Stimulated activated naive CD8-positive, alpha-beta T cell treated with anti-CD3 and anti-CD28 coated beads, Interleukin-15, amount 100 ng/mL, for 72 hours (primary cell): ENCODE measurements around the gene OR51E2.
A peak's percentile ranks its signal among the peaks of the same experiment; 100 is the strongest.

Experiments
- ATAC-seq: fragments of 150-1000 bp; cut with Tn5 transposase; 2 replicates; pipeline ENCODE4 v1.10.0; 2021; ENCODE audit warnings: mild to moderate bottlenecking, moderate library complexity
- DNase-seq, 2 donors: peaks; one replicate each; pipeline ENCODE4 v3.0.0; 2021 to 2022
- H3K27ac Mint-ChIP-seq, 2 donors: one replicate each; pipeline ENCODE4 v1.8.0; 2022; ENCODE audit warnings: mild to moderate bottlenecking in 2 of 2, mixed read lengths in 2 of 2, moderate library complexity in 2 of 2
- H3K27me3 Mint-ChIP-seq: one replicate; pipeline ENCODE4 v1.8.0; 2022; ENCODE audit warnings: mixed read lengths
- H3K4me1 Mint-ChIP-seq: one replicate; pipeline ENCODE4 v1.8.0; 2022; ENCODE audit warnings: mild to moderate bottlenecking, mixed read lengths
- H3K4me3 Mint-ChIP-seq, 2 donors: one replicate each; pipeline ENCODE4 v1.8.0; 2022; ENCODE audit warnings: mild to moderate bottlenecking in 2 of 2, mixed read lengths in 2 of 2, moderate library complexity in 1 of 2
- H3K9me3 Mint-ChIP-seq, 2 donors: one replicate each; pipeline ENCODE4 v1.8.0; 2022; ENCODE audit warnings: mixed read lengths in 2 of 2

OR51E2 gene

DNA sequence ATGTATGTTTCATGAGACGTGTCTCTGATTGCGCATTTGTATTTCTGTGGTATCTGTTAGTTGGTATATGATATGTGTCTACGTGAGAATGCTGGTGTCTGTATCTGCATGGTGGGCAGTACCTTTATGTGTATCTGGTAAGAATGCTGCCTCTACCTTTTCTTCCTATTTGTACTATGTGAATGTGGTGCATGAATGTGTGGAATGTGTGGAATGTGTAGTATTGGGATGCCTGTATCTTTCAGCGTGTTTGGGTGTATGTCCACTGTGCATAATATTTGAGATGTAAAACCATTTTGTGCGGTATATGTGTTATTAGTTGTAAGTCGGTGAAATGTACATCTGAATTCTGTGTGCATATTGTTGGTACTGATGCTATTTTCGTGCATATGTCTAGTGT lies 56.2 kb downstream of the OR51E2 start:
- ATAC-seq = no peak
- Mint-ChIP-seq H3K9me3 (no peaks in the 10 kb centered on the region), H3K27me3 (peaks cover 19% of the 10 kb centered on the region), H3K4me1 (no peaks in the 10 kb centered on the region), H3K27ac (no peak overlapping the region), H3K4me3 (no peak overlapping the region)
- DNase-seq = no peak

DNA sequence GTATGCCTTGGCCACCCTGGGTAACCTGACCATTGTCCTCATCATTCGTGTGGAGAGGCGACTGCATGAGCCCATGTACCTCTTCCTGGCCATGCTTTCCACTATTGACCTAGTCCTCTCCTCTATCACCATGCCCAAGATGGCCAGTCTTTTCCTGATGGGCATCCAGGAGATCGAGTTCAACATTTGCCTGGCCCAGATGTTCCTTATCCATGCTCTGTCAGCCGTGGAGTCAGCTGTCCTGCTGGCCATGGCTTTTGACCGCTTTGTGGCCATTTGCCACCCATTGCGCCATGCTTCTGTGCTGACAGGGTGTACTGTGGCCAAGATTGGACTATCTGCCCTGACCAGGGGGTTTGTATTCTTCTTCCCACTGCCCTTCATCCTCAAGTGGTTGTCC lies 57.7 kb downstream of the OR51E2 start:
- H3K4me1 Mint-ChIP-seq = no peaks in the 10 kb centered on the region
- no peaks in the 10 kb centered on the region for H3K9me3 Mint-ChIP-seq
- H3K27ac Mint-ChIP-seq = no peak overlapping the region
- ATAC-seq (no peak), DNase-seq (no peak)
- no peak overlapping the region for H3K4me3 Mint-ChIP-seq
- peaks cover 19% of the 10 kb centered on the region for H3K27me3 Mint-ChIP-seq

DNA sequence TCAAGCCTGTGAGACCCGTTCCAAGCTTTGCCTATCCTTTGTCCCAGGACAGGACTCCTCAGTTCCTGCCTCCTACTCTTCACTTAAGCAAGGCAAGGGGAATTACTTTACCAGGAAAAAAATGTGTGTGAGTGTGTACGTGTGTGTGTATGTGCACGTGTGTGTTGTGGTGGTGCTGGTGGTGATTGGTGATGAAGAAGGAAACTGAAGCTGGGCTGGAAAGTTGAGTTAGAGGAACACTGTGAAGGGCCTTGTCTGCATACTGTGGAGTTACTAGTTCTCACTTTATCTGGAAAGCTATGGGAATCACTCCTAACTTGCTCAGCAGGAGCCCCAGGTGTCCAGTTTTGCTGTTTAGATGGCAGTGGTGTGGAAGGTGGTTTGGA lies 60.0 kb downstream of the OR51E2 start:
- Mint-ChIP-seq H3K9me3 (no peaks in the 10 kb centered on the region), H3K4me3 (no peak overlapping the region), H3K27me3 (peaks cover 7% of the 10 kb centered on the region)

DNA sequence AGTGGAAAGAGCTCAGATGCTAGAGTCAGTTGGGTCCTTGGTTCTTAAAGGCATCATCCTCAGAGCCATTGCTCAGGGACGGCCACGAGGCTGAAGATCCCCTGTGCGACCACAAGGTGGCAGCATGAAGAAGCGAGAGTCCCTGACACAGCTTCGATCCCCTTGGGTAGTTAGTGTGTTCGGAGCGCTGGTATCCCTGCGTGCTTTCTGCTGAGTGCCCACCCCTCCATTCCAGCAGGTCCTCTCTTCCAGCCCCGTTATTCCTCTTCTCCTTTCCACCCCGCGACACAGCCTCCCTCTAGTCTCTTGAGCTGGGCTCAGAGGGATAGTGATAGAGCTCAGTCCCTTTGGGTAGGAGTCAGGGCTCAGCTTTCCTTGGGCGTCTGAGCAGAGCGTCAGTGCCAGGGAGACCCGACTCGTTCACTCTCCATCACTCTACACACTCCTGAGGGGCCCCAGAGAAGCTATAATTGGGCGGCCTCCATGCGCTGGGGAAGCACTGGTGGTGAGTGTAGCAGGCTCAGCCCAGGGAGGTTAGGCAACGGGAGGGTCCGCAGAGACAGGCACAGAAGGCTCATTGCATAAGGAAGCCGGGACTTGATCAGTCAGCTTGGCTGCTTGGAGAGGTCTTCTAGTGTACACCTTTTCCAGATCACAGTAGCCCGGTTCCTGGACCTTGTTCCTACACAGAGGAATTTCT lies 60.5 kb downstream of the OR51E2 start, which contains the start of gene OR51D1:
TSS of gene OR51D1 (plus strand) at position 516 of the 700 bp plus-strand sequence. CDS start 2,314 bp downstream, outside the sequence.
- DNase-seq (peak; percentile 64 to 70), ATAC-seq (peak; percentile 87)
- Mint-ChIP-seq H3K4me1 (no peaks in the 10 kb centered on the region), H3K4me3 (no peak within 1 kb of the TSS), H3K9me3 (no peaks in the 10 kb centered on the region), H3K27ac (no peak within 1 kb of the TSS), H3K27me3 (peaks cover 7% of the 10 kb centered on the region)

More for the DNA sequence above, 60.0 kb downstream of the OR51E2 start:
- Mint-ChIP-seq H3K27ac (no peak overlapping the region), H3K4me1 (no peaks in the 10 kb centered on the region)
- no peak for ATAC-seq
- DNase-seq = no peak

DNA sequence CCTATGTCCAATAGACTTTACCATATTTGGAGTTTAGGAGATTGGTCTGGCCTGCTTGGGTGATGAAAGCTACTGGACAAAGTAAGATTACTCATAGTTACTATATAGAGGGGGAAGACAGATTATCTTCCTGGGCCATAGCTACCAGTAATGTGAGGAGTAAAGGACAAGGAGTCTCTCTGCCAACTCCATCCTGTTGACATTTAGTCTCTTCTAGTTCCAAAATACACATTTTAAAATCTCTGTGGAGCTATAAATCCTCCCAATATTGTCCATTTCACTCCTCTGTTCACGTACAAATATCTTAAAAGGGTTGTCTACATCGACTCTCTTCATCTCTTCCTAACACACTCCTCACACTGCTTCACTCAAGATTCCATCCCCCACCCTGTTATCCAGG lies 61.5 kb downstream of the OR51E2 start:
- no peaks in the 10 kb centered on the region for H3K27me3 Mint-ChIP-seq
- H3K4me3 Mint-ChIP-seq = no peak overlapping the region
- no peak overlapping the region for H3K27ac Mint-ChIP-seq
- H3K9me3 Mint-ChIP-seq = no peaks in the 10 kb centered on the region
- H3K4me1 Mint-ChIP-seq = no peaks in the 10 kb centered on the region
- ATAC-seq (no peak), DNase-seq (no peak)
